ENCODE results near the gene TSPYL4.

TSPYL4 gene

GRCh38 chr6:116246089-116246488, 7.8 kb downstream of the TSPYL4 start:
- Histone ChIP-seq H2AFZ (ENCODE audit: low read length) (no peak overlapping the region), H3K36me3 (ENCODE audit: insufficient read depth, low read length) (0 out of 2 replicates have a peak, but pooled peaks cover 5% of the 10 kb centered on the region), H3F3A (ENCODE audit: low read depth) (no peaks in the 10 kb centered on the region), H3K4me1 (ENCODE audit: insufficient read depth, low read length, poor library complexity, severe bottlenecking) (peaks cover 25% of the 10 kb centered on the region), H3K9ac (ENCODE audit: low read depth, low read length, poor library complexity, severe bottlenecking) (no peak overlapping the region), H3K79me2 (ENCODE audit: insufficient read depth, low read length) (peaks cover 8% of the 10 kb centered on the region; the same call in 1 of the 2 replicates), H3K4me2 (ENCODE audit: low read depth, low read length, poor library complexity, severe bottlenecking) (no peak overlapping the region), H3K9me3 (ENCODE audit: insufficient read depth, low read depth, low read length) (no peaks in the 10 kb centered on the region), H3K27me3 (ENCODE audit: insufficient read depth, low read length, poor library complexity, severe bottlenecking) (no peaks in the 10 kb centered on the region), H4K20me1 (ENCODE audit: insufficient read depth, low read length, poor library complexity, severe bottlenecking) (no peaks in the 10 kb centered on the region), H3K9me2 (replicated peaks; ENCODE audit: low read depth, low read length) (no peaks in the 10 kb centered on the region), H3K4me3 (ENCODE audit: low read length, poor library complexity, severe bottlenecking) (no peak overlapping the region)
- no peak for TF ChIP-seq EZH2phosphoT487 (IDR thresholded peaks at IDR 0.05; ENCODE audit: borderline replicate concordance)
- TF ChIP-seq, protein P1, sequence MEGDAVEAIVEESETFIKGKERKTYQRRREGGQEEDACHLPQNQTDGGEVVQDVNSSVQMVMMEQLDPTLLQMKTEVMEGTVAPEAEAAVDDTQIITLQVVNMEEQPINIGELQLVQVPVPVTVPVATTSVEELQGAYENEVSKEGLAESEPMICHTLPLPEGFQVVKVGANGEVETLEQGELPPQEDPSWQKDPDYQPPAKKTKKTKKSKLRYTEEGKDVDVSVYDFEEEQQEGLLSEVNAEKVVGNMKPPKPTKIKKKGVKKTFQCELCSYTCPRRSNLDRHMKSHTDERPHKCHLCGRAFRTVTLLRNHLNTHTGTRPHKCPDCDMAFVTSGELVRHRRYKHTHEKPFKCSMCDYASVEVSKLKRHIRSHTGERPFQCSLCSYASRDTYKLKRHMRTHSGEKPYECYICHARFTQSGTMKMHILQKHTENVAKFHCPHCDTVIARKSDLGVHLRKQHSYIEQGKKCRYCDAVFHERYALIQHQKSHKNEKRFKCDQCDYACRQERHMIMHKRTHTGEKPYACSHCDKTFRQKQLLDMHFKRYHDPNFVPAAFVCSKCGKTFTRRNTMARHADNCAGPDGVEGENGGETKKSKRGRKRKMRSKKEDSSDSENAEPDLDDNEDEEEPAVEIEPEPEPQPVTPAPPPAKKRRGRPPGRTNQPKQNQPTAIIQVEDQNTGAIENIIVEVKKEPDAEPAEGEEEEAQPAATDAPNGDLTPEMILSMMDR (conservative IDR thresholded peaks at IDR 0.05; ENCODE audit: low read length): no peak

GRCh38 chr6:116244284-116244683, 9.6 kb downstream of the TSPYL4 start:
- Histone ChIP-seq H3K9me2 (replicated peaks; ENCODE audit: low read depth, low read length) (no peaks in the 10 kb centered on the region), H3K36me3 (ENCODE audit: insufficient read depth, low read length) (0 out of 2 replicates have a peak, but pooled peaks cover 5% of the 10 kb centered on the region), H3K4me3 (ENCODE audit: low read length, poor library complexity, severe bottlenecking) (no peak overlapping the region)

DNA sequence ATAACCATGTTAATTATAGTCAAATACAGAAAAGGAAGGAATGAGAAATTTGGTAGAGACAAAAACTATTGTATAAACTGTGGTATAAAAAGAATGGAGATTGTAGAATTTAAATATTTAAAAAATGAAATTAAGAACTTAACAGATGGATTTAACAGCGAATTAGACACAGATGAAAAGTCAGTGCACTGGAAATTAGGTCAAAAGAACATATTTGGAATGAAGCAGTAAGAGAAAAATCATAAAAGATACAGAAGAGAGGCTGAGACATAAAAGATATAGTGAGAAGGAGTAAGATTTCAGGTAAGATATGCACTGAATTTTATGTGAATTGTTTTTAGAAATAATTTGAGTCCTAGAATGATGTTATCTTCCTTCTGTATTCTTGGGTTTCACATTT, 14.0 kb downstream of the TSPYL4 start:
- no peak overlapping the region for H3K4me3 ChIP-seq (ENCODE audit: low read length, poor library complexity, severe bottlenecking)
- no peaks in the 10 kb centered on the region for H3K27me3 ChIP-seq (ENCODE audit: insufficient read depth, low read length, poor library complexity, severe bottlenecking)
- H3K9ac ChIP-seq (ENCODE audit: low read depth, low read length, poor library complexity, severe bottlenecking): no peak overlapping the region
- no peak overlapping the region for H3K4me2 ChIP-seq (ENCODE audit: low read depth, low read length, poor library complexity, severe bottlenecking)
- H4K20me1 ChIP-seq (ENCODE audit: insufficient read depth, low read length, poor library complexity, severe bottlenecking): no peaks in the 10 kb centered on the region
- no peaks in the 10 kb centered on the region for H3K9me2 ChIP-seq (replicated peaks; ENCODE audit: low read depth, low read length)
- peaks cover 7% of the 10 kb centered on the region; the same call in 1 of the 2 replicates for H3K36me3 ChIP-seq (ENCODE audit: insufficient read depth, low read length)
- H3K4me1 ChIP-seq (ENCODE audit: insufficient read depth, low read length, poor library complexity, severe bottlenecking): no peaks in the 10 kb centered on the region
- no peak overlapping the region for H2AFZ ChIP-seq (ENCODE audit: low read length)
- no peaks in the 10 kb centered on the region for H3F3A ChIP-seq (ENCODE audit: low read depth)
- no peaks in the 10 kb centered on the region for H3K9me3 ChIP-seq (ENCODE audit: insufficient read depth, low read depth, low read length)
- TF ChIP-seq, protein P1 (conservative IDR thresholded peaks at IDR 0.05; ENCODE audit: low read length): no peak
- TF ChIP-seq EZH2phosphoT487 (IDR thresholded peaks at IDR 0.05; ENCODE audit: borderline replicate concordance): no peak
- no peaks in the 10 kb centered on the region for H3K79me2 ChIP-seq (ENCODE audit: insufficient read depth, low read length)

More at GRCh38 chr6:116244284-116244683, 9.6 kb downstream of the TSPYL4 start:
- no peak overlapping the region for H2AFZ ChIP-seq (ENCODE audit: low read length)
- H4K20me1 ChIP-seq (ENCODE audit: insufficient read depth, low read length, poor library complexity, severe bottlenecking): no peaks in the 10 kb centered on the region
- no peak overlapping the region for H3K4me2 ChIP-seq (ENCODE audit: low read depth, low read length, poor library complexity, severe bottlenecking)
- H3K27me3 ChIP-seq (ENCODE audit: insufficient read depth, low read length, poor library complexity, severe bottlenecking): no peaks in the 10 kb centered on the region
- no peak overlapping the region for H3K9ac ChIP-seq (ENCODE audit: low read depth, low read length, poor library complexity, severe bottlenecking)
- H3K9me3 ChIP-seq (ENCODE audit: insufficient read depth, low read depth, low read length): no peaks in the 10 kb centered on the region
- no peaks in the 10 kb centered on the region for H3F3A ChIP-seq (ENCODE audit: low read depth)
- no peaks in the 10 kb centered on the region for H3K79me2 ChIP-seq (ENCODE audit: insufficient read depth, low read length)
- H3K4me1 ChIP-seq (ENCODE audit: insufficient read depth, low read length, poor library complexity, severe bottlenecking): peaks cover 7% of the 10 kb centered on the region
- TF ChIP-seq EZH2phosphoT487 (IDR thresholded peaks at IDR 0.05; ENCODE audit: borderline replicate concordance): no peak
- TF ChIP-seq, protein P1 (conservative IDR thresholded peaks at IDR 0.05; ENCODE audit: low read length): no peak

Data from Loucy (cell line).